AG08396 (cell line): ENCODE measurements around the gene AOX1.
A peak's percentile ranks its signal among the peaks of the same experiment; 100 is the strongest.
"Not testable (repeated sequence)": the region's sequence is repeated elsewhere in the genome, so short reads cannot be mapped to it uniquely, and the experiment has no call there.

Source experiments
- DNase-seq: peaks from one replicate; pipeline ENCODE4 v3.0.0; 2012; ENCODE audit warnings: low spot score, mixed read lengths

AOX1 gene

GRCh38 chr2:200702646-200703118 is 116.9 kb downstream of the AOX1 start:
- DNase-seq, result no peak

- DNase-seq, result peak; percentile 38
These were observed 117.5 kb downstream of the AOX1 start for GRCh38 chr2:200703127-200703925.

- no peak for DNase-seq
These were observed 118.3 kb downstream of the AOX1 start for GRCh38 chr2:200703926-200704637.

- peak; percentile 28 for DNase-seq
These were observed 119.7 kb downstream of the AOX1 start for GRCh38 chr2:200705305-200706041.

- no peak for DNase-seq
These were observed 123.1 kb downstream of the AOX1 start for GRCh38 chr2:200708943-200709342.

- peak; percentile 79 for DNase-seq
These were observed 127.3 kb downstream of the AOX1 start for GRCh38 chr2:200713003-200713703.

- no peak for DNase-seq
These were observed 127.9 kb downstream of the AOX1 start for GRCh38 chr2:200713704-200714064.

GRCh38 chr2:200715014-200715413 is 129.2 kb downstream of the AOX1 start:
- DNase-seq, result not testable (repeated sequence)

- DNase-seq, result no peak
These were observed 130.6 kb downstream of the AOX1 start for GRCh38 chr2:200716386-200716785.
